Body of pancreas (tissue), 4 donors: ENCODE data around the gene TMEM109.

Experiments
- CTCF ChIP-seq, 7 experiments: fragments of 450-650 bp in 4 of 7; fragments of 200-600 bp in 3 of 7; sonication (generic) in 3 of 7; IDR thresholded peaks; one replicate each; pipeline ENCODE4 v1.5.1; 2016 to 2019; ENCODE audit warnings: antibody characterized with exemption in 7 of 7
- POLR2A ChIP-seq, 3 donors: fragments of 450-650 bp; IDR thresholded peaks; one replicate each; pipeline ENCODE4 v1.6.1; 2016; ENCODE audit warnings: antibody characterized with exemption in 3 of 3, mild to moderate bottlenecking in 2 of 3

DNA sequence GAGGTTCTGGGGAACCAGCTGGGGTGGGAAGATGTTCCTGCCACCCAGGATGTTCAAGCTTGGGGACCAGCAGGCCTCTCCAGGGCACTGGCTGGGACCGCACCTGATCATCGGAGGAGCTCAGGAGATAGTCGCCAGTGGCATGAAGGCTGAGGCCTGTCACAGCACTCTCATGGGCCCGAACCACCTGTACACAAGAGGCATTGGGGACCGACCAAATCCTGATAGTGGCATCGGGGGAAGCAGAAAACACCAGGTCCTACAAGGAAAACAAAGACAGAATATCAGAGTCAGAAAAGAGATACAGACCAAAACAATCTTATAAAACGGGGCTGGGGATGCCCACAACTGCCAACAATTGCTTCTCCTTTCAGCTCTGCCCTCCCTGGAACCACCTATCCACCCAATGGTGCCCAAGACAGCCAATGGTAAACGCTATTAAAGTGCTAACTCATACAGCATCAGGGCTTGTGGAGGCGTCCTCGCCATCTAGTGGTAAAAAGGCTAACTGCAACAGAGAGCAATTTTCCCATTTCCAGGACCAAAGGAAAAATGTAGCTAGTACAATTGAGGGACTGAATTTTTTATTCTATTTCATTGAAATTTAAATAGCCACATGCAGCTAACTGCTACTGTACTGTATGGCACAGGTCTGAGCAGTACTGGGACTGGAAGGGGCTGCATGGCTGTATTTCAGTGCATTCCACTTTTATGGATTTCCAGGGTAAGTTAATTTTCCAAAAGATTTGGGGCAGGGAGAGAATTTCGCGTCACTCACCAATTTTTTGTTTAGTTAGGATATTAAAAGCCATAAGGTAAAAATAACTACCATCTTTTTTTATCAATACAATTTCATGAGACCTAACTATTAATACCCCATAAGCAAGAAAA lies 14.7 kb upstream of the TMEM109 start:
- TF ChIP-seq CTCF (IDR thresholded peaks at IDR 0.05) (peak; percentile 84 to 97 (median 88)), POLR2A (IDR thresholded peaks at IDR 0.05) (no peak)
